ENCODE results near the gene TNNI3. TPM values are rescaled to one million over a fixed set of nuclear protein-coding genes. Genes with fewer than 3 reads are reported as not detected.
"Not testable (repeated sequence)": the region's sequence is repeated elsewhere in the genome, so short reads cannot be mapped to it uniquely, and the experiment has no call there.

Gene TNNI3
- polyA plus RNA-seq (ENCODE audit: insufficient read length in 4 of 4): 1 to 10 TPM; 3.1 to 5.3 (median 3.9) TPM

- no peak for DNase-seq (ENCODE audit: low read depth in 4 of 4, low spot score in 3 of 4)
These were observed at the start of gene TNNI3 for GRCh38 chr19:55157064-55157908. TSS of gene TNNI3 (minus strand) at chr19:55157732. CDS start at chr19:55157589, 143 bp downstream.

GRCh38 chr19:55206664-55207500 is 49.4 kb upstream of the TNNI3 start:
- DNase-seq (ENCODE audit: low read depth in 4 of 4, low spot score in 3 of 4): peak in 1 of 4 donors; percentile 18

- DNase-seq (ENCODE audit: low read depth in 4 of 4, low spot score in 3 of 4): not testable (repeated sequence)
These were observed 44.7 kb upstream of the TNNI3 start for GRCh38 chr19:55202199-55202598.

GRCh38 chr19:55199620-55200204 is 42.2 kb upstream of the TNNI3 start:
- DNase-seq (ENCODE audit: low read depth in 4 of 4, low spot score in 3 of 4): no peak

GRCh38 chr19:55198651-55199050 is 41.1 kb upstream of the TNNI3 start:
- DNase-seq (ENCODE audit: low read depth in 4 of 4, low spot score in 3 of 4): no peak

GRCh38 chr19:55197528-55197927 is 40.0 kb upstream of the TNNI3 start:
- no peak for DNase-seq (ENCODE audit: low read depth in 4 of 4, low spot score in 3 of 4)

GRCh38 chr19:55196803-55197202 is 39.3 kb upstream of the TNNI3 start:
- no peak for DNase-seq (ENCODE audit: low read depth in 4 of 4, low spot score in 3 of 4)

GRCh38 chr19:55193481-55193880 is 35.9 kb upstream of the TNNI3 start:
- DNase-seq (ENCODE audit: low read depth in 4 of 4, low spot score in 3 of 4): no peak

GRCh38 chr19:55189403-55189835 is 31.9 kb upstream of the TNNI3 start:
- no peak for DNase-seq (ENCODE audit: low read depth in 4 of 4, low spot score in 3 of 4)

GRCh38 chr19:55188625-55189024 is 31.1 kb upstream of the TNNI3 start:
- DNase-seq (ENCODE audit: low read depth in 4 of 4, low spot score in 3 of 4): no peak

GRCh38 chr19:55186080-55186479 is 28.5 kb upstream of the TNNI3 start:
- DNase-seq (ENCODE audit: low read depth in 4 of 4, low spot score in 3 of 4): no peak

- DNase-seq (ENCODE audit: low read depth in 4 of 4, low spot score in 3 of 4): no peak
These were observed 24.2 kb upstream of the TNNI3 start for GRCh38 chr19:55181740-55182139.

- DNase-seq (ENCODE audit: low read depth in 4 of 4, low spot score in 3 of 4): no peak
These were observed 22.3 kb upstream of the TNNI3 start, which contains the start of gene SYT5 for GRCh38 chr19:55179606-55180484. TSS of gene SYT5 (minus strand) at chr19:55180289. CDS start at chr19:55179041, 1,248 bp downstream.

GRCh38 chr19:55178781-55179599 is 21.5 kb upstream of the TNNI3 start:
- peak in 3 of 4 donors; percentile 36 to 65 (median 58) for DNase-seq (ENCODE audit: low read depth in 4 of 4, low spot score in 3 of 4)

GRCh38 chr19:55176076-55176475 is 18.5 kb upstream of the TNNI3 start:
- DNase-seq (ENCODE audit: low read depth in 4 of 4, low spot score in 3 of 4): no peak

- no peak for DNase-seq (ENCODE audit: low read depth in 4 of 4, low spot score in 3 of 4)
These were observed 17.8 kb upstream of the TNNI3 start for GRCh38 chr19:55175117-55175867.

GRCh38 chr19:55174425-55175116 is 17.0 kb upstream of the TNNI3 start:
- no peak for DNase-seq (ENCODE audit: low read depth in 4 of 4, low spot score in 3 of 4)

All from right renal pelvis (tissue), 4 donors.